ENCODE data around the gene LDAH. TPM values are rescaled to one million over a fixed set of nuclear protein-coding genes. Genes with fewer than 3 reads are reported as not detected.

LDAH gene
- total RNA-seq, 3 donors from 2014 or later = 15.2 to 20.8 (median 18.8) TPM

- no peak for ATAC-seq
- TF ChIP-seq CTCF (IDR thresholded peaks at IDR 0.05) = no peak
- intact Hi-C loops (cut with DNase I, micrococcal nuclease) = no loop called here
- Histone ChIP-seq H3K36me3 (ENCODE audit: low read depth) (no peaks in the 10 kb centered on the region), H3K9me3 (no peaks in the 10 kb centered on the region), H3K4me1 (ENCODE audit: low read depth) (peaks cover 15% of the 10 kb centered on the region), H3K4me3 (no peak overlapping the region)
- DNase-seq = peak in 1 of 3 donors; percentile 38
Measured at GRCh38 chr2:20646446-20646845, 176.5 kb downstream of the LDAH start.

GRCh38 chr2:20645761-20646160 is 177.1 kb downstream of the LDAH start:
- H3K4me1 ChIP-seq (ENCODE audit: low read depth) = peaks cover 13% of the 10 kb centered on the region
- H3K4me3 ChIP-seq = no peak overlapping the region
- intact Hi-C loops (cut with DNase I, micrococcal nuclease) = no loop called here
- DNase-seq (no peak), ATAC-seq (no peak)
- H3K9me3 ChIP-seq = no peaks in the 10 kb centered on the region
- no peak for TF ChIP-seq CTCF (IDR thresholded peaks at IDR 0.05)
- H3K36me3 ChIP-seq (ENCODE audit: low read depth) = no peaks in the 10 kb centered on the region

- intact Hi-C loops (cut with DNase I, micrococcal nuclease) = no loop called here
- no peak for TF ChIP-seq CTCF (IDR thresholded peaks at IDR 0.05)
- ATAC-seq = no peak
- peak in 1 of 3 donors; percentile 38 for DNase-seq
- Histone ChIP-seq H3K4me3 (no peak overlapping the region), H3K9me3 (no peaks in the 10 kb centered on the region), H3K4me1 (ENCODE audit: low read depth) (peaks cover 13% of the 10 kb centered on the region), H3K36me3 (ENCODE audit: low read depth) (no peaks in the 10 kb centered on the region)
Measured at GRCh38 chr2:20645301-20645701, 177.6 kb downstream of the LDAH start.

- ATAC-seq (no peak), DNase-seq (no peak)
- H3K4me1 ChIP-seq (ENCODE audit: low read depth) = peaks cover 2% of the 10 kb centered on the region
- no peaks in the 10 kb centered on the region for H3K9me3 ChIP-seq
- intact Hi-C loops (cut with DNase I, micrococcal nuclease) = loop anchor here in 1 of 2 donors (5.0 kb wide), 1 partner anchor 242 kb away; no protein-coding TSS in a partner anchor
- no peak for TF ChIP-seq CTCF (IDR thresholded peaks at IDR 0.05)
- H3K4me3 ChIP-seq = no peak overlapping the region
- H3K36me3 ChIP-seq (ENCODE audit: low read depth) = no peaks in the 10 kb centered on the region
Measured at GRCh38 chr2:20643826-20644225, 179.1 kb downstream of the LDAH start.

- TF ChIP-seq CTCF (IDR thresholded peaks at IDR 0.05) = no peak
- ATAC-seq (no peak), DNase-seq (peak in 1 of 3 donors; percentile 39)
- Histone ChIP-seq H3K4me3 (no peak overlapping the region), H3K9me3 (no peaks in the 10 kb centered on the region), H3K4me1 (ENCODE audit: low read depth) (peaks cover under 1% of the 10 kb centered on the region), H3K36me3 (ENCODE audit: low read depth) (no peaks in the 10 kb centered on the region)
- intact Hi-C loops (cut with DNase I, micrococcal nuclease) = loop anchor here in 1 of 2 donors (5.0 kb wide), 1 partner anchor 241 kb away; no protein-coding TSS in a partner anchor
Measured at GRCh38 chr2:20643060-20643459, 179.8 kb downstream of the LDAH start.

All from mucosa of descending colon (tissue), 3 donors.